Esophagus (tissue), 2 donors: Measurements from ENCODE around the gene ETFRF1. TPM values are rescaled to one million over a fixed set of nuclear protein-coding genes. Genes with fewer than 3 reads are reported as not detected.

ENCODE experiments used
- H3K27ac ChIP-seq, 2 donors: one replicate each; pipeline ENCODE4 v1.5.1; 2013; ENCODE audit warnings: low read depth in 2 of 2, mild to moderate bottlenecking in 2 of 2, inconsistent platforms in 1 of 2, low read length in 1 of 2, moderate library complexity in 1 of 2
- H3K27me3 ChIP-seq, 2 donors: one replicate each; pipeline ENCODE4 v1.6.1; 2013; ENCODE audit warnings: low read length in 2 of 2, control low read depth in 1 of 2, mild to moderate bottlenecking in 1 of 2; ENCODE audit not compliant: insufficient read depth in 2 of 2, control insufficient read depth in 1 of 2
- H3K36me3 ChIP-seq, 2 donors: one replicate each; pipeline ENCODE4 v1.6.1; 2013; ENCODE audit warnings: low read length in 1 of 2; ENCODE audit not compliant: control insufficient read depth in 2 of 2, insufficient read depth in 2 of 2
- H3K4me1 ChIP-seq, 2 donors: one replicate each; pipeline ENCODE4 v1.6.1; 2013; ENCODE audit warnings: low read length in 1 of 2; ENCODE audit not compliant: control insufficient read depth in 2 of 2, insufficient read depth in 2 of 2
- H3K4me3 ChIP-seq, 2 donors: one replicate each; pipeline ENCODE4 v1.5.1; 2013; ENCODE audit warnings: low read length in 2 of 2, mild to moderate bottlenecking in 2 of 2, low read depth in 1 of 2, moderate library complexity in 1 of 2
- H3K9me3 ChIP-seq, 2 donors: one replicate each; pipeline ENCODE4 v1.6.1; 2013; ENCODE audit warnings: mild to moderate bottlenecking in 2 of 2, low read depth in 1 of 2, low read length in 1 of 2, moderate library complexity in 1 of 2; ENCODE audit not compliant: control insufficient read depth in 2 of 2, insufficient read depth in 1 of 2
- whole genome bisulfite sequencing, 2 donors: extraction: QIAGEN DNeasy Blood & Tissue Kit; methylation state at CpG; one replicate each; pipeline ENCODE4 v1.1.7; 2013; 5-methylcytosine and 5-hydroxymethylcytosine counted together
- polyA plus RNA-seq, 2 donors: library from polyadenylated mRNA; stranded (reverse); fragments of 200-250 nt; gene quantifications; one replicate each; pipeline ENCODE4 v1.2.3, GENCODE V29; 2013
- donor health status: healthy with polysubstance abuse.
- donor health status: Bipolar disorder and iron deficiency.

Gene ETFRF1
- polyA plus RNA-seq, 2 donors: 11.5 to 15.7 TPM

- Histone ChIP-seq H3K27ac (no peak overlapping the region), H3K9me3 (no peaks in the 10 kb centered on the region), H3K4me3 (no peak overlapping the region), H3K36me3 (no peaks in the 10 kb centered on the region), H3K27me3 (no peaks in the 10 kb centered on the region), H3K4me1 (no peaks in the 10 kb centered on the region)
- WGBS, 2 donors: 96% methylated on average over 20 of the region's 20 CpGs
These were observed 53.1 kb downstream of the ETFRF1 start for GRCh38 chr12:25248137-25248536.

GRCh38 chr12:25248732-25249131 lies 53.7 kb downstream of the ETFRF1 start:
- no peaks in the 10 kb centered on the region for H3K9me3 ChIP-seq
- H3K4me1 ChIP-seq: no peaks in the 10 kb centered on the region
- no peaks in the 10 kb centered on the region for H3K36me3 ChIP-seq
- no peak overlapping the region for H3K27ac ChIP-seq
- 96 to 100% methylated on average over 1 of the region's 1 CpG for WGBS, 2 donors
- no peaks in the 10 kb centered on the region for H3K27me3 ChIP-seq
- no peak overlapping the region for H3K4me3 ChIP-seq

- no peaks in the 10 kb centered on the region for H3K27me3 ChIP-seq
- no peaks in the 10 kb centered on the region for H3K36me3 ChIP-seq
- peak overlapping the region; percentile 91 to 95 for H3K4me3 ChIP-seq
- 0 to 1% methylated on average over 27 to 56 of the region's 56 CpGs for WGBS, 2 donors
- no peaks in the 10 kb centered on the region for H3K9me3 ChIP-seq
- H3K27ac ChIP-seq: peak overlapping the region; percentile 95 to 97
- H3K4me1 ChIP-seq: no peaks in the 10 kb centered on the region
These were observed 55.1 kb downstream of the ETFRF1 start for GRCh38 chr12:25249931-25250738.

GRCh38 chr12:25250744-25251730 lies 56.0 kb downstream of the ETFRF1 start, which contains the start of gene KRAS:
TSS of gene KRAS (minus strand) at chr12:25250929.
- 0 to 1% methylated on average over 69 to 105 of the region's 105 CpGs for WGBS, 2 donors
- Histone ChIP-seq H3K9me3 (no peaks in the 10 kb centered on the region), H3K4me3 (peak within 1 kb of the TSS; percentile 91 to 95), H3K4me1 (no peaks in the 10 kb centered on the region), H3K27ac (peak within 1 kb of the TSS; percentile 95 to 97), H3K36me3 (no peaks in the 10 kb centered on the region), H3K27me3 (no peaks in the 10 kb centered on the region)

- Histone ChIP-seq H3K36me3 (no peaks in the 10 kb centered on the region), H3K4me1 (no peaks in the 10 kb centered on the region), H3K27ac (peak overlapping the region in 1 of 2 donors; percentile 26), H3K27me3 (no peaks in the 10 kb centered on the region), H3K9me3 (no peaks in the 10 kb centered on the region), H3K4me3 (peak overlapping the region in 1 of 2 donors; percentile 91)
- WGBS, 2 donors: 58 to 62% methylated on average over 6 of the region's 6 CpGs
These were observed 56.7 kb downstream of the ETFRF1 start for GRCh38 chr12:25251769-25252168.

- H3K4me3 ChIP-seq: no peak overlapping the region
- no peak overlapping the region for H3K27ac ChIP-seq
- H3K4me1 ChIP-seq: no peaks in the 10 kb centered on the region
- WGBS, 2 donors: 86 to 87% methylated on average over 3 of the region's 3 CpGs
- H3K27me3 ChIP-seq: no peaks in the 10 kb centered on the region
- H3K36me3 ChIP-seq: no peaks in the 10 kb centered on the region
- H3K9me3 ChIP-seq: no peaks in the 10 kb centered on the region
These were observed 57.9 kb downstream of the ETFRF1 start for GRCh38 chr12:25252946-25253345.

- H3K9me3 ChIP-seq: no peaks in the 10 kb centered on the region
- no peak overlapping the region for H3K27ac ChIP-seq
- H3K27me3 ChIP-seq: no peaks in the 10 kb centered on the region
- no peaks in the 10 kb centered on the region for H3K36me3 ChIP-seq
- no peak overlapping the region for H3K4me3 ChIP-seq
- 69 to 73% methylated on average over 5 of the region's 5 CpGs for WGBS, 2 donors
- H3K4me1 ChIP-seq: no peaks in the 10 kb centered on the region
These were observed 58.5 kb downstream of the ETFRF1 start for GRCh38 chr12:25253371-25254068.

- H3K27ac ChIP-seq: no peak overlapping the region
- no peak overlapping the region for H3K4me3 ChIP-seq
- no peaks in the 10 kb centered on the region for H3K9me3 ChIP-seq
- H3K4me1 ChIP-seq: no peaks in the 10 kb centered on the region
- no peaks in the 10 kb centered on the region for H3K36me3 ChIP-seq
- H3K27me3 ChIP-seq: no peaks in the 10 kb centered on the region
- 91 to 92% methylated on average over 4 of the region's 4 CpGs for WGBS, 2 donors
These were observed 59.3 kb downstream of the ETFRF1 start for GRCh38 chr12:25254271-25254880.
